GM19467 (cell line): Measurements from ENCODE around the gene PFDN2.
"Not testable (repeated sequence)": the region's sequence is repeated elsewhere in the genome, so short reads cannot be mapped to it uniquely, and the experiment has no call there.

Source experiments
- ATAC-seq: cut with Tn5 transposase; IDR thresholded peaks from one replicate; pipeline ENCODE4 v1.9.1; 2021; ENCODE audit warnings: mild to moderate bottlenecking, moderate library complexity; ENCODE audit not compliant: unreplicated experiment

PFDN2 gene

DNA sequence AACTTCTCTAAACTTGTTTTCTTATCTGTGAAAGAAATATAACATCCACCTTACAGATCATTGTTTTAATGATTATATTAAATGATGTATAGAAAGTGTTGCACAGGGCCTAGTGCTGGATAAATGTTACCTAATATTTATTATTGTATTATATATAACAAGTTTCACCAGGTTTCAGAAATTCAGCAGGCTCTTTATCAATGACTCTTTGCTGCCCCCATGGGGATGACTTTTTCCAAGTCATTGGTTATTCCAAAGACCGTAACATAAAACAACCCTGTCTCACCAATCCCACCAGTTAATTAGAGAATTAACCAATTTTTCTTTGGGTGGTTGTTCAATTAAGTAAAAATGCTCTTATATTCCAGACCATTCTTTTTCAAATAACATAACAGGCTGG, 21.9 kb upstream of the PFDN2 start:
- no peak for ATAC-seq

DNA sequence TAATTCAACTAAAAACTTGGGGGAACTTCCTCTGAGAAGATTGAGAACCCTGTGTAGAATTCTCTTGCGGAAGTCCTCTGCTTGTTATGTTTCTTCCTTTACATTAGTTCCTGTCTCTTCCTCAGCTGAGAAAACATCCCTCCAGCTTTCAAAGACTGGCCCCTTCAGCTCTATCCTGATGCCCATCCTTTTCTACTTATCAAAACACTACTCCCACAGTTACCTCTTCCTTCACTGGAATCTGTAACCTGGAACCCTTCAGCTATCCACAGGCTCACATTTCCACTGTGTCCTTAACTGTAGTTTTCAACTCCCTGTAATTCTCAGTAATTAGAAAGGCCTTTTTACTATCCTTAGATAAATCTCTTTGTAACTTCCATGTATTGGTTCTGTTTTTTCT, 20.6 kb upstream of the PFDN2 start:
- no peak for ATAC-seq

DNA sequence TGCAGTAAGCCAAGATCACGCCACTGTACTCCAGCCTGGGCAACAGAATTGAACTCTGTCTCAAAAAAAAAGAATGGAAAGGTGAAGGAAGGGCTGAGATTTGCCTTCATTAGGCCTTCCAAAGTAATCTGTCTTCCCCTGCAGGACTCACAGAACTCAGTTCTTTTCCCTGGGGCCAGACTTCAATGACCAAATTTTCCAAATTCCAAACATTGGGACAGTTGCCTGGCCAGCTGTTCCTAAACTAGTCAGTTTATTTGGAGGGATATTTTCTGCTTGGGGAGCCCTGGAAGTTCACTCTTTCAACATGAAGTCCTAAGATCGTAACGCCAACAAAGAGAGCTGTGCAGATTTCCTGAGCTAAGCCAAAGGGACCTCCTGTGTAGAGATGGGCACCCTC, 20.0 kb upstream of the PFDN2 start:
- ATAC-seq, result no peak

DNA sequence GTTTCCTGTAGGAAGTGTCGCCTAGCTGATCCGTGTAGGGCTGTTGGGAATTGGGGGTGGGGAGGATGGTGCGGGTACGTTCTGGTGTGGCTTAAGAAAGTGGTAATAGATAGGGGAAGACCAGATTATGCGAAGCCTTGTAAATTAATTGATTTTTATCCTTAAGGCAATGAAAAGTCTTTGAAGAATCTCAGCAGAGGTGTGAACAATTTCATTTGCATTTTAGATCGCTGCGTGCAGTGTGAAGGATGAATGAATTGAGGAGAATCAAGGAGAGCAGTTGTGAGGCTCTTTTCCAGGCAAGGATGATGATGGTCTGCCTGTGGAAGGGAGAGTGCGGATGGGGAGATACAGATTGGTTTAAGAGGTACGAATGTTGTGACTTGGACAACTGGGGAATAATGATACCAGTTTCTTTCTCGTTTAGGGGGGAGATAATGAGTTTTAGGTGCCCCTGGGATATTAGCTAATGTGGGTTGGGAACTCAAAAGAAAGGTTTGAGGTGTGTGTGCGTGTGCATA, 15.4 kb upstream of the PFDN2 start:
- ATAC-seq, result no peak

DNA sequence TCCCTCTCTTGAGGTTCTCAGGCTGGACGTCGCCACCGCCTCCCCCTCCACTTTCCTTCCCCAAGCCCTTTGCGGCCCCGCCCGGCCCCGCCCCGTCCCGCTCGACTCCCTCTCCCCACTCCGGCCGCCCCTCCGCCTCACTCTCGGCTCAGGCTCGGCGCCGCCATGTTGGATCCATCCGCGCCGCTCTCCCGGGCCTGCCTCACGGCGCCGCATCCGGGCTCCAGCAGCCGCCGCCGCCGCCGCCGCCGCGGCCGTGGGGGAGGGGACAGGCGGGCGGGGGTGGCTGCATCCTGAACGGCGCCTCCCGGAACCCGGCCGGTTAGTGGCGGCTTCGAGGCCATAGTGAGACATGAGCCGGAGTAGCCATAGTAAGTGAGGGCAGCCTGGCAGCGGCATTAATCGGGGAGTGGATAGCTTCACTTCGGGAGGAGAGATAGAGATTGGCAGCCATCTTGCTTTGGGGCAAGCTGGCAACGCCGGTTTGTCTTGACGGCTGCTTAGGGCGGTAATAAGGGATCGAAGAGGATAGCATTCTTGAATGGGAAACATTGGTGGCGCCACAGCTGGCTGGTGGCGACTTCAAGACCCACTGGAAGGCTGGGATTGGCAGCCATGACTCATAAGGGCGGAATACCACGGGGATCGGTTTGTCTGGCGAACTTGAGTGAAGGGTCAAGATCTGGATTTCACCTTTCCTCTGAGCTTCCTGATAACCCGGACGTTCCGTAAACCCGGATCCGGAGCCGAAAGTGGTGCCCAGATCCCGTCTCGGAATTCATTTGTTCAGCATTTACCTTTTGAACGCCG, 14.8 kb upstream of the PFDN2 start, which contains the start of gene DEDD:
DEDD (minus strand) TSS at position 258 of the 810 bp plus-strand sequence. CDS start 8,205 bp downstream, outside the sequence.
- peak; percentile 90 for ATAC-seq

DNA sequence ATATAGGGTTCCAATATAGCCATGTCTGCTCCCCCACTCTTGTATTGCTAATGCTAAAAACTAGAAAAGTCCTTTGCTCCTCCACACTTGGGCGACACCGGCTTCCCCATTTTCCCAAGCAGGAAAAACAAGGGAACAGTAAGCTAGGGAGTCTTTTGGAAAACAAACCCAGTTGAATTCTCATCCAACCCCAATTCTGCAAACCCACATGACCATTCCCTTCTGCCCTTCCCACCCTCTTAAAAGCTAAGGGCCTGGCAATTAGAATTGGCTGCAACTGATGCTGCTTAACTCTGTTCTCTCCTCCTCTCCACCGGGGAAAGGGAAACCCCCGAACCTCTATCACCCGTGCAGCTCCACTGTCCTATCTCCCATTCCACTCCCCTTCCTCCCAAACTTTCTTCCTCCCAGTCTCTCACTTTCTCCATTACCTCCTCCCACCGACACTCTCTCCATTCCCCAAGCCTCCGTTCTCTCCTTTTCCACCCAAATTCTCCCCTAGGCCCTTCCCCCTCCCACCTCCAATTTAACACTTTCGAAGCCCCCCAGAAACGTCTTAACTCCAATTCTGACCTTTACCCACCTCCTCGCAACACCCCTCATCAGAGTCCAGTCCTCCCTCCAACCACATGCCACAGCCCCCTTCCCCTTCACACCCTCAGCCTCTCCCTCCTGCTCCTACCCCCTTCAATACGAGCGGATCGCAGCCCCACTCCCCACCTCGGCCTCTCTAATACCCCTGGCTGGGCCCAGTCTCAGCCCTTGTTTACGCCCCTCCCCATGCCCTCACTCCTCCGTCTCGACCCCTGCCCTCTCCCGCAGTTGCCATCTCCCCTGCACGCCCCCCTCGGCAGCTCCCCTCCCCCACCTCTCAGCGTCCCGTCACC, 13.9 kb upstream of the PFDN2 start:
- no peak for ATAC-seq

DNA sequence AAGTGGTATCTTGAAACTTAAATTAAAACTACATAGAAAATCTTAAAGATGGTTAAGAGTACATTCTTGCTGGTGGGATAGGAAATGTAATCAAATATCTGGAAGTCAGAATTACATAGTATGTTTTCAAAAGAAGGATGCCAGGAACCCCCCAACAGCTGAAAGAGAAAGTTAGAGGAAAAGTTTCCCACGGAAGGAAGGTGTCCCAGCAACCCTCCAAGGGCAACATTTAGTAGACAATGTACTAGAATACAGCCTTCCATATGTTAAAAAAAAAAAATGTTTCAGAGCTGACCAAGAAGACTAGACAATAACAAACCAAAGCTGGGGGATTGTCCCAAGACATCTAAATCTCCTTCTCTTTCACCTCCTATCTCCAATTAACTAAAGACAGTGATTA, 12.4 kb upstream of the PFDN2 start:
- ATAC-seq, result no peak

DNA sequence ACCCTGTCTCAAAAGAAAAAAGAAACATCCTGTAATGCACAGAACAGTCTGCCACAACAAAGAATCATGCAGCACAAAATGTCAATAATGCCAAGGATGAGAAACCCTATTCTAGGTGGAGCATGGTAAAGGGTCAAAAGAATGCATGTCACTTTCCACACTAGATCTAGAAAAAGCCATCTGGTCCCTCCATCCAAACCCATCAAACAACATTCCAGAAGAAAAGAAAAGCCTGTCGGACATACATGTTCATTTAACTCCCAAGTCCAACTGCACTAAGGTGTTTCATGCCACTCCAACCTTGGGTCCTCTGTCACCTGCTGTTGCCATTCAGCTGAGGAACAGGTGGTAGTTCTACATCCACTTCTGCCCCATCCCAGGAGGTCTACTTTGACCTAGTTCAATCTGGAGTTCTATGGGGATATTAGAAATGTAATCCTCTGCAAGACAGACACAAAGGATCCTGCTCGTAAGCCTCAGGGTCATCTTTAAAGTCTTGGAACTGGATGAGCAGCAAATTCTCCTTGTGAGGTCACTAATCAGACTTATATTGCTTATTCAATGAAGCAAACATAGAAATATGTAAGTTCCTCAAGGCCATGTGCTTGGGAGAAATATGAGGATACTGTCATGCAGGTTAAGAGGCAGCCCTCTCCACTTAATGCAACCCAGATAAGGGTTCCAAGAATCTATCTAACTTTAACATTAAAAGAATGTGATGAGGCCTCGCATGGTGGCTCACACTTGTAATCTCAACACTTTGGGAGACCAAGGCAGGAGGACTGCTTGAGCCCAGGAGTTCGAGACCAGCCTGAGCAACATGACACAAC, 11.0 kb upstream of the PFDN2 start:
- ATAC-seq, result no peak

DNA sequence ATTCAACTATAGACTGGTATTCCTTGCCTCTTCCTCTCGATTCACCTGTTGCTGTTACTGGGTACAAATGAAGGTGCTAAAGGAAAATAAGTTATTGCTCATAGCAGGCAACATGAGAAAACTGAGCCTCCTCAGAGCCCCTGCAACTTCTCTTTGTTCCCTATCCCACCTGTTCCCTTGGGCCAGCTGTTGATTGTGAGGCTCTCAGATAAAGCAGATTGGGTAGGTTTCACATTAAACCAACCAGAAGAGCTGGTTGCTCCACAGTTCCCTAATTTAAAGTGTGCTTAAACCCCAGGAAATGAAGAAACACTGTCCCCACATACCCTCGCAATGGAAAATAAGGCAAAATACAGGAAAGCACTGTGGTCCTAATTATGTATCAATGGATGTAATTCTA, 9.8 kb upstream of the PFDN2 start:
- no peak for ATAC-seq

DNA sequence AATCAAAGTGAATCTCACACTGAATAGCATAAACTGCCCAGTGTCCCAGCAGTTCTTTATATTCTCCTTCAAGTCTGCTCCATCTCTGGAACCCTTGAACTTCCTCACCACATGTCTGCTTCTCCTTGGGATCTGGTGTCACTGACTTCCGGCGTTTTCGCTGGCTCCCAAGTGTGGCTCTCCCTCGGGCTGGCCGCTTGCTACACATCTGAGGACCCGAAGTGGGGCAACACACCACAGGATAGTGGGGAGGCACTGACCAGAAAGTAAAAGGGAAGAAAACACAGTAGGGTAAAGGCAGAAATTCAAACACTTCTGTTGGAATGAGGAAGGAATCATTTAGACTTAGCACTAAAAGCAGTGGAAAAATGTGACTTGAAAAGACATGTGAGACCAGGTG, 5.1 kb upstream of the PFDN2 start:
- ATAC-seq, result no peak

DNA sequence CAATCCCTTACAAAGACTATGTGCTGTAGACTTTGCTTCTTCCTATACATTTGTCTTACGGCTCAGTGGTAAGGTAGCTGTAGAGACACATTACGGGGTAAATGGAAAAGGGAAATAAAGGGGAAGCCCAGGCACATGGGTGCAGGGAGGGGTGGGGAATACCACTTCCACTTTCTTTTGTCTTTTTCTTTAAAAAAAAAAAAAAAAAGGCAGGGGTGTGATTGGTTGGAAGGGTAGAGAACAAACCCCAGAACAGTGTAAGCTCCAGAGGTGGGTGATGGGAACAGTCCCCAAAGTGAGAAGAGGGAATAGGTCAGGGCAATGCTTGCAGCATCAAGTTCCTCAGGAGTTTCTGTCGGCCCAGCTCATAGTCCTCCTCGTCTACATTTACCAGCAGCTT, 4.0 kb upstream of the PFDN2 start:
- no peak for ATAC-seq

DNA sequence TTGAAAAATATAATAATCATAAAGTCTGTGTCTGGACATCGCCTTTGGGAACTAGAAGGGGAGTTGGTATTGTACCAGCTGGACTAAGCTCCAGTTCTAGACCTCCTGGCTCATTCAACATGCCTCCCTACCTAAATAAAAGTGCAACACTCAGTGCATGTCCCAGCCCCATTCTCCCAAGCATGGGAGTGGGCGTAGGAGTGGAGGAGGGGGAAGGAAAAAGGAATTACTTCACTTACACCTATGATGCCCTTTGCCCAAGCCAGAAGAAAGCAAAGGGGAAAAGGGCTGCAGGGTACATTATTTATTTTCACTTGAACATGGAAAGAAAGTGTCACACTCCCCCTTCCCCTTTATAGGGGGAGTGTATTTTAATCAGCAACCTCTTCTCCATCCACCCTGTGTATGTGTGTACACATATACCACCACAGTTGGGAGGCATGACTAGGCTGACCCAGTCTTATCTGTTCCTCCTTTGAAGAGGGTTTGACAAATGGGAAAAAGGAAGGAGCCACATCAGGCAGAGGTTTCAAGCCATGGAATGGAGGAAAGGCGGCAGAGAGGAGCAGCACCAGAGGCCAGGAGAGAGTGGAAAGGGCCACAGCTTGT, 3.3 kb upstream of the PFDN2 start:
- no peak for ATAC-seq

DNA sequence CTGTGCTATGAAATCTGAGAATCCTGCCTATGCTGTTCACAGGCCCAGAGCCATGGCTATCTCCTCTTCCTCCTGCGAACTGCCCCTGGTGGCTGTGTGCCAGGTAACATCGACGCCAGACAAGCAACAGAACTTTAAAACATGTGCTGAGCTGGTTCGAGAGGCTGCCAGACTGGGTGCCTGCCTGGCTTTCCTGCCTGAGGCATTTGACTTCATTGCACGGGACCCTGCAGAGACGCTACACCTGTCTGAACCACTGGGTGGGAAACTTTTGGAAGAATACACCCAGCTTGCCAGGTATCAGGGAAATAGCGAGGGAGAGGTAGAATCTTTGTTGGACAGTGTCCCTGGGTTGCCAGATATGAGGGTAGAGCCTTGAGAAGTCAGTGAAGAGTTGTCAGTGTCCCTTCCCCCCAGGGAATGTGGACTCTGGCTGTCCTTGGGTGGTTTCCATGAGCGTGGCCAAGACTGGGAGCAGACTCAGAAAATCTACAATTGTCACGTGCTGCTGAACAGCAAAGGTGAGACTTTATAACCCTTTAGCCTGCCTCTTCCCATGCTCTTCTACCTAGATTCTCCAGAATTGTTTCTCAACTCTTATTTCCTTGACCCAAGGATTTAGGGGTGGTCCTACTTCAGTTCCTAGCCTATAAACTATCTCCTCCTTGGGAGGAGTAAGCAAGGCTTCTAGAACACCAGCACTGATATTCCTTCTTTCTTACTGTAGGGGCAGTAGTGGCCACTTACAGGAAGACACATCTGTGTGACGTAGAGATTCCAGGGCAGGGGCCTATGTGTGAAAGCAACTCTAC, 1.5 kb upstream of the PFDN2 start:
- ATAC-seq, result no peak

DNA sequence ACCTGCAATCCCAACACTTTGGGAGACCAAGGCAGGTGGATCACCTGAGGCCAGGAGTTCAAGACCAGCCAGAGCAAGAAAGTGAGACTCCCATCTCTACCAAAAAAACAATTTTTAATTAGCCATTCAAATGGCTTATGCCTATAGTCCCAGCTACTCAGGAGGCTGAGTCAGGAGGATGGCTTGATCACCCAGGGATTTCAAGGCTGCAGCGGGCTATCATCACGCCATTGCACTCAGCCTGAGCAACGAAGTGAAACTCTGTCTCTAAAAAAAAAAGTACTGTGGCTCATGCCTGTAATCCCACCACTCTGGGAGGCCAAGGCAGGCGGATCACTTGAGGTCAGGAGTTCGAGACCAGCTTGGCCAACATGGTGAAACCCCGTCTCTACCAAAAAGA, 1.9 kb downstream of the PFDN2 start:
- ATAC-seq, result not testable (repeated sequence)

DNA sequence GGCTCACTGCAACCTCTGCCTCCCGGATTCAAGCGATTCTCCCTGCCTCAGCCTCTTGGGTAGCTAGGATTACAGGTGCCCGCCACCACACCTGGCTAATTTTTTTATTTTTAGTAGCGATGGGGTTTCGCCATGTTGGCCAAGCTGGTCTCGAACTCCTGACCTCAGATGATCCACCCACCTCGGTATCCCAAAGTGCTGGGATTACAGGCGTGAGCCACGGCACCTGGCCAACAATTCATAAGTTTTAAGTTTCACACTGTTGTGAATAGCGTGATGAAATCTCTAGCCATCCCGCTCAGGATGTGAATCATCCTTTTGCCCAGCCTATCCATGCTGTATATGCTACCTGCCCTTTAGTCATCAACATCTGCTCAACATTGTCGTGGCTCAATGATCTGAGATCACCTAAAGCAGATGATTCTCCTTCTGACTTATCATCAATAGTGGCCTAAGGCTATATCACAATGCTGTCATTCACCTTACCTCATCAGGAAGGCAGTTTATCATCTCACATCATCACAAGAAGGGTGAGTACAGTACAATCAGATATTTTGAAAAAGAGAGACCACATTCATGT, 2.6 kb downstream of the PFDN2 start:
- ATAC-seq, result no peak

DNA sequence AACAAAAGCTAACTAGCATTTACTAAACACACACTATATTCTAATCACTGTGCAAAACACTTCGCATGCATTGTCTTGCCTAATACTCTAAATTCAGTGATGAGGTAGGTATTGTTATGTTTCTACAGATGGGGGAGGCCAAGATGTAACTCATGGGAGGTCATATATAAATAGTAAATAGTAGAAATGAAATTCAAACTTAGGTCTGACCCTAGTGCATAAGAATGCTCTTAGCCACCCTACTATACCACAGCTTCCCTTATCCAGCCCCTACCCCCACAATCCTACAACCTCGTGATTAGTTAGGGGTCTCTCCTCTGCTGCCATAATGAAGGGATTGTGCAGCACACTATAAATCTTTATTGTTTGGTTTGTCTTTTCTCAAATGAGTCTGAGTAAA, 3.3 kb downstream of the PFDN2 start:
- no peak for ATAC-seq

DNA sequence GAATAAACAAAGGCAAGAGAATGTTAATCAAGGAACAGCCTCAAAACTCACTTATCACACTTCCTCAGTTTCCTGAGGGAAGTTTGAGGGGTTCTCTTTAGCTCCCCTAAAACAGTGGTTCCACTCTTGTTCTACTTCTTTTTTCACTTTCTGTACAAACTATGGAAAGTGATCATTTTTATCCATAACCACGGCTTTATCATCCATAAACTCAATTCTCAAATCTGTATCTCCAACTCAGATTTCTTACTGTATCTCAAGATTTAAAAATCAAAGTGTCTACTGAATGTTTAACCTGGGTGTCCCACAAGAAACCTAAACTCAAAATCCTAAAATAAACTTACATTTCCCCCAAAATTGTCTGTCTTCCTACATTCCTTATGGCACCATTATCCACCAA, 3.9 kb downstream of the PFDN2 start:
- no peak for ATAC-seq

DNA sequence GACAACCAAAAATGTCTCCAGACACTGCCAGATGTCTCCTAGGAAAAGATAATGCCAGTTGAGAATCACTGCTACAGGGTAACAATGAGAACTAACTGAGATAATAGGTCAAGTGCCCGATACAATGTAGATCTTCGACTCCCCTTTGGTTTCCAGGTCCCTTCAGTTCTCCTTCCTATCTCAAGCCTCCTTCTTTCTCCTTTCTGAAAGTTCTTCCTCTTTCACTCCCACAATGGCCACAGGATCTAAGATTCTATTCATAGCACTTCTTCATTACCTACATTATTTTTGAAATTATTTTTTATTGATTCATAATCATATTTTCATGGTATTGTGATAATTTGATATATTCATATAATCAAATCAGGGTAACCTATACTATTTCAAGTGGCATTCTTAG, 6.3 kb downstream of the PFDN2 start:
- no peak for ATAC-seq

DNA sequence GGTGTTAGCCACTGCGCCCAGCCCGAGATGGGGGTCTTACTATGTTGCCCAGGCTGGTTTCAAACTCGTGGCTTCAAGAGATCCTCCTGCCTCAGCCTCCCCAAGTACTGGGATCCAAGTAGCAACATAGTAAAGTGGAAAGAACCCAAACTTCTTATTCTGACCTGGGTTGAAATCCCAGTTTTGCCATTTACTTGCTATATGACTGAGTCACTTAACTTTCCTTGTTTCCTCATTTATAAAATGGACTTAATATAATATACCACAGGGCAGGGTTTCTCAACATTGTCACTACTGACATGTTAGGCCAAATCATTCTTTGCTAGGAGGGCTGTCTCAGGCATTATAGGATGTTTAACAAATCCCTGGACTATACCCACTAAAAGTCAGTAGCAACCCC, 6.7 kb downstream of the PFDN2 start:
- no peak for ATAC-seq
